NCI-H187 treated with DMSO at 0.1 percent for 48 hours (cell line): Measurements from ENCODE around the gene PTPRN2.

ENCODE experiments used
- DNase-seq: peaks from one replicate; lab custom pipeline; 2025; lab: John Stamatoyannopoulos, UW

Gene PTPRN2

DNA sequence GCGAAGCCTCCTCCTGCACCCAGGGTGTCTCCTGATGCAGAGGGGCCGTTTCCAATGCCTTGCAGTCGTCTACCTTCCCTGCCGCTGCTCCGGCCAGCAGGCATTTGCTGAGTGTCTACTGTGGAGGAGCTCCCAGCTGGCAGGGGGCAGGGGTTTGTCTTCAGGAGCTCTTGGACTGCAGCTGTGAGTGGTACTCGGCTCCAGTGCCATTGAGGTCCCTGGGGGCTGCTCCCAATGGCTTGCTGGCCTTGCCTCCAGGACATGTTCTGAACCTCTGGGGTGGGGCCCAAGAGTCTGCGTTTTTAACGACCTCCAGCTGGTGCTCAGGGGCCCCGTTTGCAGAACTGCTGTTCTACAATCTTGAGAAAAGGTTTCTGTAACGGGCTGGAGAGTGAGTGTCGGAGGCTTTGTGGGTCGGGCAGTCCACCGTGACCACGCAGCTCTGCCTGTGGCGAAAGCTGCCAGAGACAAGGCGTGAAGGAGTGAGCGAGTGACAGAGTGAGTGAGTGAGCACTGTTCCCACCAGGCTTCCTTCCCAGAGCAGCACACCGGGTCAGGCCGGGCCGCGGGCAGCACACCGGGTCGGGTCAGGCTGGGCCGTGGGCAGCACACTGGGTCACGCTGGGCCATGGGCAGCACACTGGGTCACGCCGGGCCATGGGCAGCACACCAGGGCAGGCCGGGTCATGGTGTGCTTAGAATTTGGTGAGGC lies 520.2 kb downstream of the PTPRN2 start:
- peak; percentile 70 for DNase-seq

DNA sequence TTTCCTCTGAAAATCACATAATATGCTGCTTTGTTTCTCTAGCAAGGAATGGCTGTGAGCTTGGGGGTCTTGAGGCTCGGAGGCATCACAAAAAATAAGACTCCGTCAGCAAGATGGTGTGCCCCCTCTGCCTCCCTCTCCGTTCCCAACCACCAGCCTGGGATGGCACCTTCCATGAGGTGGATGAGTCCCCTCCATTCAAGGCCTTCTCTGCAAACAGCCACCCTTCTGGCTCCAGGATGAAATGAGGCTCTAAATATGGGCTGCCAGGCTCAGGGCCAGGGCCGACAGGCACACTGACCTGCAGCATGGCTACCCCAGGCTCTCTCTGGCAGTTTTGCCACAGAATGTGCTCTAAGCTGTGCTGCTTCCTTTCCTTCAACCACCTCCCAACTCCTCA lies 521.5 kb downstream of the PTPRN2 start:
- DNase-seq = no peak

DNA sequence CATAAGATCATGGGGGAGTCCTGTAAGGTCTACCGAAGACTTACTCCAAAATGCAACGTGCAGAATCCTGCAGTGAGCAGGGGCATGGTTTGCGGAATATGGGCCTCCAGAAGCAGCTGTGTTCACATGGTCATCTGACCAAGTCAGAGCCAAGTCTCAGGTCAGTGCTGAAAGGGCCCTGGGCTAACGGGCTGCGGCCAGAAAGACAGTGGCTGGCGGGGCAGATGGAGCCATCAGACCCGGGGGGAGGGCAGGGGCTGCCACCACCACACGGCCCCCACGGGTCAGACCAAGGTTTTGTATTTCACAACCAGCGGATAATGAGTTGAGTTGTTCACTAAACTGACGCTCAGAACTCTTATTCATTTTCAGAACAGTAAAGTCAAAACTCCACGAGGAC lies 522.3 kb downstream of the PTPRN2 start:
- no peak for DNase-seq

DNA sequence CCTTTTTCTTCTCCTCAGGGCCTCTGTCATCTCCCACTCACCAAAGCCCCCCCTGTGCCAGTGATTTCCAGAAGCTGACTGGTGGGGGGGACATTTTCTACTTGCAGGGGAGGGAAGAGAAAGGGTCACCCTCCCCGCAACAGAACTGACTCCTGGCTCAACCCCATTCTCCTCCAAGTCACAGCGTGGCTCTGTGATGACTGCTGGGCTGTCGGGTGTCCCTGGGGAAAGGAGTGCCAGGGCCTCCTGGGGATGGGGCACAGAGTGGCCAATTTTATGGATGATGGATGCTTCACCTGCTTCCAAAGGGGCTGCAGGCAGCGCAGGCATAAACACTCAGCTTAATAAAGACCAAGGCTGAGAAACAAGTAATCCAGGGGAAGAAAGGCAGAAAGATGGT lies 523.0 kb downstream of the PTPRN2 start:
- no peak for DNase-seq

DNA sequence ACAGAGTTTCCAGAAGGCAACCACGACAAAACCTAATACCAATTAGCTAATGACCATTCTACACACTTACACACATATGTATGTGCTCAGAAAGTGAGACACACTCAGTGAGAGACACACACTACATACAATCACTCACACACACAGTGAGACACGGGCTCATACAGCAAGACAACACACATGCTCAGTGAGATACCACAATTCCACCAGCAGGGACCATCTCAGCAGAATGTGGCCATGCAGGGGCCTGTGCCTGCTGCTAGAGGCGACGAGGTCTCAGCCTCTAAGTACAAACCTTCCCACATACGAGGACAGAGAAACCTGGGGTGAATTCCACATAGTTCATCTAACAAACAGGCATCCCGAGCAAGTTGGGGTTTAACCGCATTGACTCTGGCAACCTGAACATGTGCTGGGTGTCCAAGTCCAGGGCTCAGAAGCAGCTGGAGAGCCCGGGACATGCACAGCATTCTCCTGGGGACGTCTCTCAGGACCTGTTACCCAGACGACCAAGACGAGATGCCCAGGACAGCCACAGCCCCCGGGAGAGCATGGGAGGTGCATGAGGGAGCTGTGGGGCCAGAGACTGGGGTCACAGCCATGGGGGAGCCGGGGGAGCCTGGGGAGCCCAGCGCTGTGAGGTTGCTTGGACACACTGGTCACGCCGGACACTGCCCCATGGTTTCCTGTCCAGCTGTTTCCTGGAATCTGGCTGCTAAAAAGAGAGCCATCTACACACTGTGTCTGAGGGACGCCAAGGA lies 523.6 kb downstream of the PTPRN2 start:
- no peak for DNase-seq

DNA sequence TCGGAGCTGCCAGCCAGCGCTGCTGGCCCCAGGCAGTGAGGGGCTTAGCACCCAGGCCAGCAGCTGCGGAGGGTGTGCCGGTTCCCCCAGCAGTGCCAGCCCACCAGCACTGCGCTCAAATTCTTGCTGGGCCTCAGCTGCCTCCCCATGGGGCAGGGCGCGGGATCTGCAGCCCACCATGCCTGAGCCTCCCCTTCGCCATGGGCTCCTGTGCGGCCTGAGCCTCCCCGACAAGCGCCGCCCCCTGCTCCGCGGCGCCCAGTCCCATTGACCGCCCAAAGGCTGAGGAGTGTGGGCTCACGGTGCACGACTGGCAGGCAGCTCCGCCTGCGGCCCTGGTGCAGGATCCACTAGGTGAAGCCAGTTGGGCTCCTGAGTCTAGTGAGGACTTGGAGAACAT lies 525.0 kb downstream of the PTPRN2 start:
- no peak for DNase-seq

DNA sequence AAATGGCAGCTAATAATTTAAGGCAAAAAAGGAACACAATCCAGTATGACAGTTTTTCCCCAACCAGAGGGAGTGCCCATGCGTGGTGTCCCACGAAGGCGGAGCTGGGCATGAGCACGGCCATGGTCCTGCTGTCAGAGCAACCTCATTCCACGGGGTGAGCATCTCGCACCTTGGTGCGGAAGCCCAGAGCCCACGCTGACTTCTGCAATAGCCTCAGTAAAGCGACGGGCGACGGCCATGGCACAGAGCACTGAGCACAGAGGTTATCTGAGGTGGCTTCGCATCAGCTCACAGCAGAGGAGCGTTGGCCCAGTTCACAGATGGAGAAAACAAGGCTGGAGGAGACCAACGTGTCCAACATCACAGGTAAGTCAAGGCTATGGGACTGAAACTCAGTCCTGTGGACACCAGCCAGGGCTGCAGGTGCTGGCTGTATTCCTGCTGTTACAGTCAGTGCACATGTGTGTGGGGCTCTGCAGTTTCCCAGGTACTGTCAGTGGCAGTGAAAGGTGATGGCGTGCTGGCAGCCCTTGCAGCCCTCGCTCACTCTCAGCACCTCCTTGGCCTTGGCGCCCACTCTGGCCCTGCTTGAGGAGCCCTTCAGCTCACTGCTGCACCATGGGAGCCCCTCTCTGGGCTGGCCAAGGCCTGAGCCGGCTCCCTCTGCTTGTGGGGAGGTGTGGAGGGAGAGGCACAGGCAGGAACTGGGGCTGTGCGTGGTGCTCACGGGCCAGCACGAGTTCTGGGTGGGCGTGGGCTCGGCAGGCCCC lies 525.6 kb downstream of the PTPRN2 start:
- no peak for DNase-seq

DNA sequence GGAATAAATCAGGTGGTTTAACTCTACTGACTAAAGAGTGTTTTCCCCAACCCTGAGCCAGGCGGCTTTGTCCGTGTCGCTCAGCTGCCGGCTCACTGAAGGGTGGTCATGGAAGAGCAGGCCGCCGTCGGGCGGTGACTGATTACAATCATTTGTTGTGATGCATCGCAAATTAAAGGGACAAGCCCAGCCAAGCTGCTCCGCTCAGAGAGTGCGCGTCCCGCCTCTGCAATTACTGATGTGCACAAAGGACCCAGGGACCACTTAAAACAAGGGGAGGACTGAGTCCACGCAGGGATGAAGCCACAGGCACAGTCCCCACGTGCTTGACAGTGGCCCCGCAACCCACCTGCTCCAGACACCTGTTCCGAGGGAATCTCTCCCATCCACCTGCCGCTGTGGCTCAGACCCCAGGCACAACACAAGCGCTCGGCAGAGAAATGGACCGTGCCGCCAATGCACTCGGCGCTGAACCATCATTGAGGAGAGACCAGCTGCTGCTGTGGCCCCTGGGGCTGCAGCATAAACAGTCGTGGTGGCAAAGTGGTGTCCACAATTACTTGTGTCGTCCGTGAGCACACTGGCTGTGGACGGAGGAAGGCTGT lies 526.5 kb downstream of the PTPRN2 start:
- DNase-seq = no peak

DNA sequence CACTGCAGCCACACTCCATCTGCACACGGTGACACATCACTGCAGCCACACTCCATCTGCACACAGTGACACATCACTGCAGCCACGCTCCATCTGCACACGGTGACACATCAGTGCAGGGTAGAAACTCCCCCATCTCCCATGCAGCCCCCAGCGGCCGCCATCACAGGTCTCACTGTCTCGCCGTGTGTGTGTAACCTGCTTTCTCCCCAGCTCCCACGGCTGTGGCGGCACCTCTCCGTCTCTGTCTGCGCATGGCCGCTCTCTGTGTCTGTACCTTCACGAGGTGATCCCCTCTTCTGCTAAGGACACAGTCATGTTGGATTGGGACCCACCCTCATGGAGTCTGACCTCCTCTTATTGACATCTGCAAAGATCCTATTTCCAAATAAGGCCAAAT lies 527.4 kb downstream of the PTPRN2 start:
- DNase-seq = no peak

DNA sequence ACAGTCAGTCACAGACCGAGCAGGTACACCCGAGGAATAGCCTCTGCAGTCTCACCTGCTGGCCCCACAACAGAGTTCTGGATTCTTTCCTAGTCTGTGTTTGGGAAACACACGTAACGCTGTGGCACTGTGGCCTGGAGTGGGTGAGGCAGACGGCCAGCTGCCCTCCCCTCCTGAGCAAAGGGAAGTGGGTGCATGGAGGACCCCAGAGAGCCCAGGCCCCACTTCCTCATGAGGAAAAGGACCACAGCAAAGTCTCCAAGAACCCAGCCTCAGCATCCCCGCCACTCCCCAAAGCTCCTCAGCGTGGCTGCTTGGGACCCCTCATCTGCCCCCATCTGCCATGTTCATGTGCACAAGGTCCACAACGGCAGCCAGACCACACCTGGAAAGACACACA lies 530.2 kb downstream of the PTPRN2 start:
- DNase-seq = no peak

DNA sequence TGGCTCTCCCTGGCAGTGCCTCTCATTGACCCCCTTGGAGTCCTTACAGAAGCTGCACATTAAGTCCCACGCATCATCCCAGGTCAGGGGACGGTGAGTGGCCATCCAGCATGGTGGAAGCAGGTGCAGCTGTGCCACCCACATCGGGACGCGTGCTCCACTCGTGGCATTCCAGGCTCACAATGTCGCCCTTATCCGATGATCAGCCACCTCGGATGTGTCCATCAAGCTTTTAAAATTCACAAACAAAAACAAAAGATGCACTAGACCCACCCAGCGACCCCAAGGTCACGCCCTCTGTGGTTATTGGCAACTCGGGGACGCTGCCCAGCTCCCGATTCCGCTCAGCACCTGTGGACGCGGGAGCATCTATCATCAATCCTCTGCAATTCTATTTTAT lies 530.9 kb downstream of the PTPRN2 start:
- no peak for DNase-seq

DNA sequence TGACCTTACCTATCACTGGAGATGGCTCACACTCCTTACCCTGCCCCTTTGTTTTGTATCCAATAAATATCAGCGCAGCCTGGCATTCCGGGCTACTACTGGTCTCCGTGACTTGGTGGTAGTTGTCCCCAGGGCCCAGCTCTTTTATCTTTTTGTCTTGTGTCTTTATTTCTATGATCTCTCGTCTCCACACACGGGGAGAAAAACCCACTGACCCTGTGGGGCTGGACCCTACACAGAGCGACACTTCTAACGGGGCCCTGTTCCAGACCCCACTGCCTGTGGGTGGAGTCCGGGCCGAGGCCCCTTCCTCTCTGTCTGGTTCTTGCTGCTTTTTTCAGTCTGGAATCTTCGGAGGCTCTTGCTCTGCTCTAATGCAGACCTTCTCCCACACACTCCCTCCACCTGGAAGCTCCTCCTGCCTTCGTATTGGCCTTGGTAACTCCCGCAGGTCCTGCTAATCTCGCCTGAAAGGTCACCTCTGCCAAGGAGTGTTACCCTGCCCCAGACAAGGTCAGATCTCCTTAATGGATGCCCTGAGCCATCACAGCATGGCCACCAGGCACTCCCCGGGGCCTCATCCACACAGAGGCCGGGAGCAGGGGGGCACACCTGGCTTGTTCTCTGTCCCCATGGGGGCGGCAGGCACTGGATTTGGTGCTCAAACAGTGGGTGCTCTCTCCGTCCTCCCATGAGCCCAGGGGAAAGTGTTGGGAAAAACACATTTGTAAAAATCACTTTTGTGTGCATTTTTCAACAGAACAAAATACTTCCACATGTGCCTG lies 531.7 kb downstream of the PTPRN2 start:
- no peak for DNase-seq

DNA sequence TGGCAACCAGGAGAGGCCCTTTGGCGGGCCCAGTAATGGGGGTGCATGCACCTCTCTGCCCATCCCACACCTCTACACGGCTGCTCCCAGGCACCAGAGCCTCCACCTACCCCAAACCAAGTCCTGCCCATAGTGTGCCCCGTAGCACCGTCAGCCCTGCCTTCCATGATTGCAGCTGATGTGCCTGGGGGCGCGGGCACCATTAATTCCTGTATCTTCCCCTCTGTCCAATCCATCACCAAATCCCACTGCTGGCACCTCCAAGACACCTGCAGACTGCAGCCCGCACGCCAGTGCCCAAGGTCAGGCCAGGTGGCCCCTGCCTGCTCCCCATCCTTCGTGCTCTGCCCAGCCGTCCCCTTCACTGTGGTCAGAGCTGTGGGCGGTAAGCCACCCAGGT lies 533.0 kb downstream of the PTPRN2 start:
- DNase-seq = no peak

DNA sequence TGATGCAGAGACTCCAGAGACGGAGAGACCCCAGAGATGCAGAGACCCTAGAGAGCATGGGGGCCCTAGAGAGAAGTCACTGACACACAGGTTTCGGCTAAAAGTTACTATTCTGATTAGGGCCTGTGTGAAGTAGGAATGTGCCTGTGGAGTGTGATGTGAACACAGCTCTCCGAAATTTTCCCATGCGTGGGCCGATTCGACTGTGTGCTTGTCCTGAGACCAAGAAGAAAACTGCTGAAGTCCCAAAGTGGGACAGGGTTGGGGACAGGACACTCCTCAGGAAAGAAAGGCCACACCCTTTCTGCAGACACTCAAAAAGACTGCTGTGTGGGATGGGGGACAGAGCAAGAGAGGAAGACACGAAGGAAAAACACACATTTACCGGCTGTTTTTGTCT lies 533.5 kb downstream of the PTPRN2 start:
- DNase-seq = no peak

DNA sequence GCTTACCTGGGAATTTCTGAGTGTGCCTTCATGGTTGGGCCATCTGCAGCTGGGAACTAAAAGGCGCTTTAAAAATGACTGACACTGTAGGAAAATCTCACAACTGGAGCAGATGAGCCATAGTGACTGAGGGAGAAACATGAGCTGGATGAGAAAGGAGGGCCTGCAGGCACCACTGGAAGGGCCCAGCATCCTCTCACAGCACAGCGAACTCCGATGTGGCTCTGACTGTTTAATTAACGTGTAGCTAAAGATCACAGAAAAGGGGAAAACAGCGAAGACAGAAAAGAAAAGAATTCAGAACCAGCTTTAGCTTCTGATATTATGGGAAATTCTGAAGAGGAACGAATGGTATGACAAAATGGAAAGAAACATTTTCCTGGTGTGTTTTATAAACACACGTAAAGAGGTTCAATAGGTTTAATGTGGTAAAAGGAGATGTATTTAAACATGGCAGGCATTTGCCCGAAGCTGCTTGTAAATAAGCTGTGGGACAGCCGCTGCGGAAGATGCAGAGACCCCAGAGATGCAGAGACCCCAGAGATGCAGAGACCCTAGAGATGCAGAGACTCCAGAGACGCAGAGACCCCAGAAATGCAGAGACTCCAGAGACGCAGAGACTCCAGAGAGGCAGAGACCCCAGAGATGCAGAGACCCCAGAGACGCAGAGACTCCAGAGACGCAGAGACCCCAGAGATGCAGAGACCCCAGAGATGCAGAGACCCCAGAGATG lies 534.3 kb downstream of the PTPRN2 start:
- no peak for DNase-seq

DNA sequence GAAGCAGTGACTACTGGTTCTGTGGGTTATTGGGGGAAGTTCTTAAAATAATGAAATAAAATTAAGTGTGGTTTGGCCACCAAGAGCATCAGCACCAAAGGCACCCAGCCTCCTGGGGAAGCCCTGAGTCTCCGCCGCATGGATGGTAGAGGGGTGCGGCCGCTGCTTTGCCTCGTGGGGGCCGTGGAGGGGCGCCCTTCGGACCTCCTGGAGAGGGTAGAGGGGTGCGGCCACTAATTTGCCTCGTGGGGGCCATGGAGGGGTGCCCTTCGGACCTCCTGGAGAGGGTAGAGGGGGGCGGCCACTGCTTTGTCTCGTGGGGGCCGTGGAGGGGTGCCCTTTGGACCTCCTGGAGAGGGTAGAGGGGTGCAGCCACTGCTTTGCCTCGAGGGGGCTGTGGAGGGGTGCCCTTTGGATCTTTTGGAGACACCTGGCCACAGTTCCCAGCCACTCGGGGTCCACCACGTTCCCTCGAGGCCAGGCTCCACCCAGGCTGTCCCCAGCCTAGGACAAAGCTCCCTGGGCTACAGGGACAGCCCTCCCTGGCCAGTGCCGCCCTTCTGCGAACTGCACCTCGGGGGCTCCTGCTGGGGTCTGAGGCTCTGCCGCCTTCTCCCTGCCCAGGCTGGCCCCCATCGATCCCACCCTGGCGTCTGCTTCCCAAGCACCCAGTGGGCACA lies 535.1 kb downstream of the PTPRN2 start:
- no peak for DNase-seq

DNA sequence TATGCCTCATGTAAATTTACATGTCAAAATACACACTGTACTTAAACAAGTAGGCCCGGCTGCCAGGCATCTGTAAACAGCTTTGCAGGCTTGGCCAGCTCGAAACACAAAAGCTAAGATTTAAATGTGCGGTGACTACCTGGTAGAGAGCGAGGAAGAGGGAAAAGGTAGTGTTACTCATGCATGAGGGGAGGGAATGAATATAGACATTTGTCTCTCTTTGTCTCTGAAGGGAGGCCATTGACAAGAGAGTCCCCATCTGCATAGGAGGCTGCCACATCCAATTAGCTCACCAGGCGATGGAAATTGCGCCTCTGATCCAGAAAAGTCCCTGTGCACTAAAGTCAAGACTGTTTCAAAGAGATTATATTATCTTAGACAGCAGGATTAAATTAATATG lies 535.8 kb downstream of the PTPRN2 start:
- no peak for DNase-seq

DNA sequence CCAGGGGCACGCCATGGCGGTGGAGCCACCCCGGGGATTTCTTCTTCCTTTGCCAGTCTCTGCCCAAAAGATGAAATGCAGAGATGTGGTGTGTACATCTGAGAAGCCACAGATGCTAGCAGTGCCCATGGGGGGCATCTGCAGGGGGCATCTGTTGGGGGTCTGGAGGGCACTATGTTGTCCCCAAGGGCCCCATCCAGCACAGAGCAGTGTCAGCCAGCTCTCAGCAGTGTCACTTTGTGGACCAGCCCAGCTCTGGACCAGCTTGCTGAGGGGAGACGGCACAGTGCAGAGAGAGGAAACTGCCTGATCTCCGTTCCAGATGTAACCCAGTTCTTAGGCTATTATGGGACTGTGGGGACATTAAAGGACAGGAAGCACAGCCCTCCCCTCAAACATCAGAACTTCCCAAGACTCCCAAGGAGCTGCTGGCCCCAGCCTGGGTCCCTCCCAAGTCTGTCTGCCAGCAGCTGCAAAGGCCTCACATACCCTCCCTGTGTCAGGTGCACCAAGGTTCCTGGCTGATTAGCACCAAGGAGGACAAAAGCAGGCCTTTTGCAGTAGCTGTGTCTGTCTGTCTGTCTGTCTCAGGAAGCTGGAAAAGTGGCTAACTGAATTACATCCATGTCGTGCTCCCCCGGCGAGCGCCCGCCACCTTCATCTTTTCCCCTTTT lies 536.5 kb downstream of the PTPRN2 start:
- no peak for DNase-seq

DNA sequence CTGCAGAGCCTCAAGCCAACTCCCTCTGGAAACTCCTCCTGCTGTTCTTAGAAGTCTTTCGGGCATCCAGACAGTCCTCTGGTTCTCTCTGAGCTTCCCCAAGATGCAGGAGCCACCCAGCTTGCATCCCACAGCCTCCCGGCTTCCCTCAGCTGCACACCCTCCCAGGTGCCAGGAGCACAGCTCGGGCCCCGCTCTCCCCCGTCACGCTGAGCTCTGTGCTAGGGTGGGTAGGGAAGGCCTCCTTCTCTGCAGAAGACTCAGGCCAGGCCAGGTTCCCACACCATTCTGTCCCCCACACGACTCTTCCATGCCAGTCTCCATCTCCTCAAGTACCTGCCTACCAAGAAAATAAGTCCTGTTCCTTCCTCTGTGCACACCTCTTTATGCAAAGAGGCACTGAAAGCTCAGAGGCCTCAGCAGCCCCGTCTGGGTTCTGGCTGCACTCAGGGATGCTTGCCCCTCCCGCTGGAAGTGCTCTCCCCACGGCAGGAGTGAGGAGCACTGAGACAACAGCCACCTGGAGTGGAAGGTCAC lies 537.1 kb downstream of the PTPRN2 start:
- no peak for DNase-seq

DNA sequence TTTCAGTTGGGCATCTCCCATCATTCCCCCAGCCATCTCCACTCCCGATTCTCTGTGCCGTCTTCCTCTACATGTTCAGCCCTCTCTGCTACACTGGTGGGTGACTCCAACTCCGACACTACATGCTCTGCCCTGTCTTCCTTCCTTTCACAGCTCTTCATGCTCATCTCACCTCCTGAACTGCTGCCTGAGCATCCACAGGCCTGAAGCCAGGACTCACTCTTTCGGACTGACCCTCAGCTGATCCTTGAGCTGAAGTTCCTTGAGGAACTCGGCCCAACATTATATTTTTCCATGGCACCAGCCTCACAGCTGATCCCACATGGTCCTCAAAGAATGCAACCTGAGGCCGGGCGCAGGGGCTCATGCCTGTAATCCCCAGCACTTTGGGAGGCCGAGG lies 538.4 kb downstream of the PTPRN2 start:
- DNase-seq = no peak
